Hepatocyte (in vitro differentiated cells): ENCODE results near the gene KRT81. TPM values are rescaled to one million over a fixed set of nuclear protein-coding genes. Genes with fewer than 3 reads are reported as not detected.

Experiments used
- DNase-seq: peaks from one replicate; pipeline ENCODE4 v3.0.0-alpha.2; 2016; ENCODE audit warnings: low spot score
- H2AFZ ChIP-seq: fragments of 200-600 bp; sonication (generic); 2 replicates; pipeline ENCODE4 v1.6.0; 2016; ENCODE audit warnings: antibody characterized with exemption, mild to moderate bottlenecking
- H3K27ac ChIP-seq: fragments of 200-600 bp; sonication (generic); 2 replicates; pipeline ENCODE4 v1.5.1; 2016; ENCODE audit warnings: mild to moderate bottlenecking
- H3K27me3 ChIP-seq: fragments of 200-600 bp; sonication (generic); 2 replicates; pipeline ENCODE4 v1.6.1; 2016
- H3K36me3 ChIP-seq: fragments of 200-600 bp; sonication (generic); replicated peaks from 2 replicates; pipeline ENCODE4 v1.5.1; 2016; ENCODE audit warnings: low read depth; ENCODE audit not compliant: insufficient read depth
- H3K4me1 ChIP-seq: fragments of 200-600 bp; sonication (generic); 2 replicates; pipeline ENCODE4 v1.5.1; 2016; ENCODE audit warnings: mild to moderate bottlenecking, moderate library complexity; ENCODE audit not compliant: insufficient read depth
- H3K4me2 ChIP-seq: fragments of 200-600 bp; sonication (generic); 2 replicates; pipeline ENCODE4 v1.6.0; 2016
- H3K4me3 ChIP-seq: fragments of 200-600 bp; sonication (generic); 2 replicates; pipeline ENCODE4 v1.5.1; 2016; ENCODE audit warnings: mild to moderate bottlenecking
- H3K79me2 ChIP-seq: fragments of 200-600 bp; sonication (generic); 2 replicates; pipeline ENCODE4 v1.6.0; 2017; ENCODE audit warnings: mild to moderate bottlenecking
- H3K9me2 ChIP-seq: fragments of 200-600 bp; sonication (generic); replicated peaks from 2 replicates; pipeline ENCODE4 v1.6.0; 2017; ENCODE audit warnings: mild to moderate bottlenecking; ENCODE audit not compliant: insufficient read depth
- H3K9me3 ChIP-seq: fragments of 200-600 bp; sonication (generic); 2 replicates; pipeline ENCODE4 v1.5.1; 2016; ENCODE audit warnings: low read depth, mild to moderate bottlenecking
- H4K20me1 ChIP-seq: fragments of 200-600 bp; sonication (generic); 2 replicates; pipeline ENCODE4 v1.6.0; 2016; ENCODE audit warnings: mild to moderate bottlenecking; ENCODE audit not compliant: insufficient read depth, poor library complexity, severe bottlenecking
- EZH2 ChIP-seq: fragments of 200-600 bp; sonication (generic); IDR thresholded peaks from 2 replicates; pipeline ENCODE4 v1.6.1; 2016; ENCODE audit warnings: antibody characterized with exemption, mild to moderate bottlenecking, borderline replicate concordance
- EZH2phosphoT487 ChIP-seq: fragments of 200-600 bp; sonication (generic); IDR thresholded peaks from one replicate; pipeline ENCODE4 v1.6.1; 2018; ENCODE audit warnings: antibody characterized with exemption, mild to moderate bottlenecking, low read depth, moderate library complexity; ENCODE audit not compliant: unreplicated experiment, severe bottlenecking
- WGBS: methylation state at CpG from one replicate; pipeline ENCODE4 v1.1.6; 2016; ENCODE audit warnings: low lambda C conversion rate; ENCODE audit errors: missing lambda C conversion rate; 5-methylcytosine and 5-hydroxymethylcytosine counted together
- polyA plus RNA-seq: library from polyadenylated mRNA; unstranded; fragments of >200 nt; fragmentation: Nextera tagmentation; extraction: Ambion mirVana; gene quantifications from 2 replicates; pipeline ENCODE4 v1.2.1, GENCODE V29; 2016
- total RNA-seq: library from RNA; depleted of rRNA; stranded (reverse); fragments of >200 nt; gene quantifications from 2 replicates; pipeline ENCODE4 v1.2.3, GENCODE V29; 2014
- TF ChIP-seq, protein P1 (sequence below): fragments of 200-600 bp; sonication (generic); IDR thresholded peaks from 2 replicates; pipeline ENCODE4 v1.5.1; 2016; ENCODE audit warnings: antibody characterized with exemption, mild to moderate bottlenecking; ENCODE audit not compliant: poor library complexity

Gene KRT81
- total and polyA plus RNA-seq, 2 experiments from 2014 or later: not detected

DNA sequence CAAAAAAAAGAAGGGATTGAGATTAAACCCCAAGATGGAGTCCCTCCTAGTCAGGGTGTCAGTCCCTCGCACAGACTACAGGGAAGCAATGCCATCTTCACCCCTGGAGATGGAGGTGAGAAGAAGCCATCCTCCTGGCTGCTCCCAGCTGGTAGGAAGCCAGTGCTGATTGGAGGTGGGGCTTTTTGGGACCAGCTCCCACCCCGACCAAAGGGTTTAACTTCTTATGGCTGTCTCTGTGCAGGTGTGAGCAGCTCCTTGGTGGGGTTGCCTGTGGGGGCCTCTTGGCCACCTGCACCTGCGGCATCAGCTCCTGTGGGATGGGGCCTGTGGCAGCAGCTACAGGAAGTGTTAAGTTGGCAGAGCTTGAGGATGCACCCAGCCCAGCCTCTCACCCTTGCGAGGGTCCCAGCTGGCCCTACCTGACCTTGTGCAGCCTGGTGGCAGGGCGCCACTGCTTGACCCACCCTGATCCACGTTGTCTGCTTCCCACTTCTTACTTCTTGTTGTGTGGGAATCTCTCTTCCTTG lies 20.7 kb downstream of the KRT81 start:
- Histone ChIP-seq H3K27me3 (no peaks in the 10 kb centered on the region), H3K79me2 (no peaks in the 10 kb centered on the region), H3K27ac (no peak overlapping the region), H3K4me2 (no peak overlapping the region), H4K20me1 (no peaks in the 10 kb centered on the region), H2AFZ (no peak overlapping the region), H3K9me3 (no peaks in the 10 kb centered on the region), H3K9me2 (no peaks in the 10 kb centered on the region), H3K36me3 (no peaks in the 10 kb centered on the region), H3K4me1 (no peaks in the 10 kb centered on the region), H3K4me3 (no peak overlapping the region)
- no peak for DNase-seq
- 87% methylated on average over 6 of the region's 6 CpGs for WGBS
- TF ChIP-seq, protein P1, sequence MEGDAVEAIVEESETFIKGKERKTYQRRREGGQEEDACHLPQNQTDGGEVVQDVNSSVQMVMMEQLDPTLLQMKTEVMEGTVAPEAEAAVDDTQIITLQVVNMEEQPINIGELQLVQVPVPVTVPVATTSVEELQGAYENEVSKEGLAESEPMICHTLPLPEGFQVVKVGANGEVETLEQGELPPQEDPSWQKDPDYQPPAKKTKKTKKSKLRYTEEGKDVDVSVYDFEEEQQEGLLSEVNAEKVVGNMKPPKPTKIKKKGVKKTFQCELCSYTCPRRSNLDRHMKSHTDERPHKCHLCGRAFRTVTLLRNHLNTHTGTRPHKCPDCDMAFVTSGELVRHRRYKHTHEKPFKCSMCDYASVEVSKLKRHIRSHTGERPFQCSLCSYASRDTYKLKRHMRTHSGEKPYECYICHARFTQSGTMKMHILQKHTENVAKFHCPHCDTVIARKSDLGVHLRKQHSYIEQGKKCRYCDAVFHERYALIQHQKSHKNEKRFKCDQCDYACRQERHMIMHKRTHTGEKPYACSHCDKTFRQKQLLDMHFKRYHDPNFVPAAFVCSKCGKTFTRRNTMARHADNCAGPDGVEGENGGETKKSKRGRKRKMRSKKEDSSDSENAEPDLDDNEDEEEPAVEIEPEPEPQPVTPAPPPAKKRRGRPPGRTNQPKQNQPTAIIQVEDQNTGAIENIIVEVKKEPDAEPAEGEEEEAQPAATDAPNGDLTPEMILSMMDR: no peak
- TF ChIP-seq EZH2 (no peak), EZH2phosphoT487 (no peak)

DNA sequence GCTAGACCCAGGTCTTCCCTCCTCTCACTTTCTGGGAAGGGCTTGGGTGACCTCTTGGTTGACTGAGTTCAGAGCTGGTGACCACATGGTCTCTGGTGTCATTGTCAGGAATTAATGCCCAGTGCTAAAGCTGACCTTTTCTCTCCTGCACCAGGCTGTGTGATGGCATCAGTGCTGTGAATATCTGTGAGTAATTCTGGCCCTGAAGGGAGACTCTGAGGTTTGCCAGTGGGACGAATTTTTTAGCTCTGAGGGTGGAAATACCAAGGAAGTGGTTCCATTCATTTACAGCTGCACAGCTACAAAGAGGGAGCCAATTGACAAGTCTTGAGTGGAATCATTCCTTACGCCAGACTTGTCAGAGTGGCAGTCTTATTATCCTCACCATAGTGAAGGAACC lies 23.1 kb downstream of the KRT81 start:
- Histone ChIP-seq H2AFZ (no peak overlapping the region), H3K79me2 (no peaks in the 10 kb centered on the region), H3K9me3 (no peaks in the 10 kb centered on the region), H4K20me1 (no peaks in the 10 kb centered on the region), H3K4me2 (no peak overlapping the region), H3K27me3 (no peaks in the 10 kb centered on the region), H3K9me2 (no peaks in the 10 kb centered on the region), H3K4me1 (no peaks in the 10 kb centered on the region), H3K4me3 (no peak overlapping the region), H3K36me3 (no peaks in the 10 kb centered on the region), H3K27ac (no peak overlapping the region)
- WGBS: 83% methylated on average over 2 of the region's 2 CpGs
- TF ChIP-seq EZH2 (no peak), EZH2phosphoT487 (no peak)
- TF ChIP-seq, protein P1: no peak
- DNase-seq: no peak

DNA sequence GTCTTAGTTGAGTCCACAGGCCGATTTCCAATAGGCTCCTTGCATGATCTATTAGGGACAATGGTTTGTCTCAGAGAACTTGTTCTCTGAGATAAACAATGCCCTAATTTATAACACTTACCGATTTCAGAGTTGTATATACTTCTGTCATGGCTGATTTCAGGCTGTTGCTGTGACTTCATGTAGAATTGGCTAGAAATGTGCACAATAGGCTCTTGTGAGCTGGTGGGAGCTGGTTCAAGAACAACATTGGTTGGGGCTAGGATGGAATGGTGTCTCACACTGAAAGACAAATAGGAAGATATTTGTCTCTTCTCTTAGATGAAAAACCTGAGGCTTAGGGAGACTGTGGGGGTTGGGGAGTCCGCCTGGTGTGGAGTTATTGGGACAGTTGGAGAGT lies 23.6 kb downstream of the KRT81 start:
- H4K20me1 ChIP-seq: no peaks in the 10 kb centered on the region
- H3K4me3 ChIP-seq: no peak overlapping the region
- H3K4me1 ChIP-seq: no peaks in the 10 kb centered on the region
- TF ChIP-seq, protein P1: no peak
- TF ChIP-seq EZH2 (no peak), EZH2phosphoT487 (no peak)
- H3K27me3 ChIP-seq: no peaks in the 10 kb centered on the region
- no peaks in the 10 kb centered on the region for H3K79me2 ChIP-seq
- H3K36me3 ChIP-seq: no peaks in the 10 kb centered on the region
- DNase-seq: no peak
- no peaks in the 10 kb centered on the region for H3K9me3 ChIP-seq
- H3K9me2 ChIP-seq: no peaks in the 10 kb centered on the region
- no peak overlapping the region for H2AFZ ChIP-seq
- 87% methylated on average over 3 of the region's 3 CpGs for WGBS
- no peak overlapping the region for H3K27ac ChIP-seq
- H3K4me2 ChIP-seq: no peak overlapping the region

DNA sequence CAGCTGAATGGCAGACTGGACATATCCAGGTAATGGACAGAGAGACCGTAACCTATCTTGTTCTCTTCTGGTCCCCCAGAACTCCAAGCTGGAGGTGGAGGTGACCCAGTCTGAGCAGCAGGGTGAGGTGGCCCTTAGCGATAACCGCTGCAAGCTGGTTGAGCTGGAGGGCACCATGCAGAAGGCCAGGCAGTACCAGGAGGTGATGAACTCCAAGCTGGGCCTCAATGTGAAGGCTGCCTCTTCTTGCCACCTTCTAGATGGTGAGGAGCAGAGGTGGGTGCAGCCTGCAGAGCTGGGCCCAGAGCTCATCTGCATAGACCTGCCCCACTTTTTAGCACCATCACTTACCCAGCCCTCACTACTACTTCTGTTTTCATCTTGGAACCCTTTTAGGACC lies 24.1 kb downstream of the KRT81 start:
- Histone ChIP-seq H4K20me1 (no peaks in the 10 kb centered on the region), H3K9me3 (no peaks in the 10 kb centered on the region), H3K27ac (no peak overlapping the region), H3K9me2 (no peaks in the 10 kb centered on the region), H2AFZ (no peak overlapping the region), H3K4me3 (no peak overlapping the region), H3K4me1 (no peaks in the 10 kb centered on the region), H3K36me3 (no peaks in the 10 kb centered on the region), H3K27me3 (no peaks in the 10 kb centered on the region), H3K79me2 (no peaks in the 10 kb centered on the region), H3K4me2 (no peak overlapping the region)
- TF ChIP-seq, protein P1: no peak
- TF ChIP-seq EZH2phosphoT487 (no peak), EZH2 (no peak)
- no peak for DNase-seq
- 99% methylated on average over 3 of the region's 3 CpGs for WGBS
